MM.1S (cell line): Measurements from ENCODE around the gene TLR7.

ENCODE experiments used
- DNase-seq: peaks from one replicate; pipeline ENCODE4 v3.0.0-alpha.2; 2015
- H2AFZ ChIP-seq: fragments of 300-600 bp; sonication (generic); 2 replicates; pipeline ENCODE4 v1.6.0; 2016; ENCODE audit warnings: antibody characterized with exemption, low read length
- H3F3A ChIP-seq: fragments of 300-600 bp; sonication (generic); 2 replicates; pipeline ENCODE4 v1.6.1; 2016; ENCODE audit warnings: mild to moderate bottlenecking, antibody characterized with exemption, low read length, moderate library complexity, mixed read lengths; ENCODE audit not compliant: insufficient read depth
- H3K27ac ChIP-seq: fragments of 300-600 bp; sonication (generic); 2 replicates; pipeline ENCODE4 v1.5.1; 2016; ENCODE audit warnings: mild to moderate bottlenecking, low read length
- H3K27me3 ChIP-seq: fragments of 300-600 bp; sonication (generic); replicated peaks from 2 replicates; pipeline ENCODE4 v1.6.0; 2016; ENCODE audit warnings: low read length; ENCODE audit not compliant: insufficient read depth
- H3K36me3 ChIP-seq: fragments of 300-600 bp; sonication (generic); replicated peaks from 2 replicates; pipeline ENCODE4 v1.6.1; 2016; ENCODE audit warnings: mild to moderate bottlenecking, low read length, mixed read lengths; ENCODE audit not compliant: insufficient read depth
- H3K4me1 ChIP-seq: fragments of 300-600 bp; sonication (generic); 2 replicates; pipeline ENCODE4 v1.6.1; 2016; ENCODE audit warnings: low read length, mixed read lengths
- H3K4me2 ChIP-seq: fragments of 300-600 bp; sonication (generic); 2 replicates; pipeline ENCODE4 v1.6.0; 2016; ENCODE audit warnings: low read depth, low read length
- H3K4me3 ChIP-seq: fragments of 300-600 bp; sonication (generic); 2 replicates; pipeline ENCODE4 v1.5.1; 2016; ENCODE audit warnings: low read length, mixed read lengths
- H3K79me2 ChIP-seq: fragments of 300-600 bp; sonication (generic); 2 replicates; pipeline ENCODE4 v1.6.1; 2016; ENCODE audit warnings: mixed run types, low read length, mixed read lengths
- H3K9ac ChIP-seq: fragments of 300-600 bp; sonication (generic); 2 replicates; pipeline ENCODE4 v1.6.1; 2016; ENCODE audit warnings: low read length, mixed read lengths
- H3K9me2 ChIP-seq: fragments of 300-600 bp; sonication (generic); replicated peaks from 2 replicates; pipeline ENCODE4 v1.6.1; 2016; ENCODE audit warnings: mild to moderate bottlenecking, low read length, mixed read lengths; ENCODE audit not compliant: insufficient read depth
- H3K9me3 ChIP-seq: fragments of 300-600 bp; sonication (generic); replicated peaks from 2 replicates; pipeline ENCODE4 v1.6.1; 2016; ENCODE audit warnings: mild to moderate bottlenecking, low read length, mixed read lengths; ENCODE audit not compliant: insufficient read depth
- H4K20me1 ChIP-seq: fragments of 300-600 bp; sonication (generic); 2 replicates; pipeline ENCODE4 v1.6.1; 2016; ENCODE audit warnings: mild to moderate bottlenecking, low read length, moderate library complexity, mixed read lengths; ENCODE audit not compliant: insufficient read depth
- CTCF ChIP-seq: fragments of 300-600 bp; sonication (generic); IDR thresholded peaks from 2 replicates; pipeline ENCODE4 v1.5.1; 2016; ENCODE audit warnings: antibody characterized with exemption, low read length, mixed read lengths
- EZH2 ChIP-seq: fragments of 300-600 bp; sonication (generic); optimal IDR thresholded peaks from 2 replicates; pipeline ENCODE3; 2017; ENCODE audit warnings: low read depth, mild to moderate bottlenecking, antibody characterized with exemption, low read length, mixed read lengths
- EZH2phosphoT487 ChIP-seq: fragments of 300-600 bp; sonication (generic); IDR thresholded peaks from 2 replicates; pipeline ENCODE4 v1.6.1; 2018; ENCODE audit warnings: antibody characterized with exemption, low read length

TLR7 gene

GRCh38 chrX:12929701-12930100 is 62.8 kb downstream of the TLR7 start:
- no peaks in the 10 kb centered on the region for H3K79me2 ChIP-seq
- H3K36me3 ChIP-seq, result no peaks in the 10 kb centered on the region
- no peaks in the 10 kb centered on the region for H3F3A ChIP-seq
- no peak overlapping the region for H2AFZ ChIP-seq
- no peak overlapping the region for H3K9ac ChIP-seq
- H3K4me1 ChIP-seq, result no peaks in the 10 kb centered on the region
- no peak overlapping the region for H3K4me2 ChIP-seq
- H3K9me3 ChIP-seq, result no peaks in the 10 kb centered on the region
- no peaks in the 10 kb centered on the region for H4K20me1 ChIP-seq
- H3K4me3 ChIP-seq, result no peak overlapping the region
- TF ChIP-seq EZH2phosphoT487 (no peak), CTCF (no peak), EZH2 (no peak)
- DNase-seq, result no peak
- H3K9me2 ChIP-seq, result no peaks in the 10 kb centered on the region
- no peak overlapping the region for H3K27ac ChIP-seq
- H3K27me3 ChIP-seq, result no peaks in the 10 kb centered on the region

- Histone ChIP-seq H2AFZ (no peak overlapping the region), H3K27ac (no peak overlapping the region), H3K9me3 (no peaks in the 10 kb centered on the region)
Measured at GRCh38 chrX:12930150-12930549, 63.3 kb downstream of the TLR7 start.

GRCh38 chrX:12932244-12932643 is 65.4 kb downstream of the TLR7 start:
- H3K4me1 ChIP-seq, result no peaks in the 10 kb centered on the region
- no peaks in the 10 kb centered on the region for H3K9me2 ChIP-seq
- no peak overlapping the region for H3K4me2 ChIP-seq
- H3F3A ChIP-seq, result no peaks in the 10 kb centered on the region
- no peak overlapping the region for H3K27ac ChIP-seq
- no peak overlapping the region for H3K4me3 ChIP-seq
- no peak overlapping the region for H3K9ac ChIP-seq
- no peaks in the 10 kb centered on the region for H3K36me3 ChIP-seq
- no peaks in the 10 kb centered on the region for H3K9me3 ChIP-seq
- H2AFZ ChIP-seq, result no peak overlapping the region
- no peaks in the 10 kb centered on the region for H3K27me3 ChIP-seq
- H3K79me2 ChIP-seq, result no peaks in the 10 kb centered on the region
- DNase-seq, result no peak
- TF ChIP-seq EZH2 (no peak), CTCF (no peak), EZH2phosphoT487 (no peak)
- H4K20me1 ChIP-seq, result no peaks in the 10 kb centered on the region

More at GRCh38 chrX:12930150-12930549, 63.3 kb downstream of the TLR7 start:
- no peak overlapping the region for H3K4me3 ChIP-seq
- DNase-seq, result no peak
- no peaks in the 10 kb centered on the region for H3K79me2 ChIP-seq
- no peaks in the 10 kb centered on the region for H4K20me1 ChIP-seq
- TF ChIP-seq EZH2phosphoT487 (no peak), CTCF (no peak), EZH2 (no peak)
- H3K27me3 ChIP-seq, result no peaks in the 10 kb centered on the region
- no peaks in the 10 kb centered on the region for H3F3A ChIP-seq
- no peaks in the 10 kb centered on the region for H3K36me3 ChIP-seq
- no peaks in the 10 kb centered on the region for H3K9me2 ChIP-seq
- H3K4me2 ChIP-seq, result no peak overlapping the region
- H3K4me1 ChIP-seq, result no peaks in the 10 kb centered on the region
- H3K9ac ChIP-seq, result no peak overlapping the region
